T-cell (primary cell): Measurements from ENCODE around the gene CFAP92. TPM values are rescaled to one million over a fixed set of nuclear protein-coding genes. Genes with fewer than 3 reads are reported as not detected.

Source experiments
- ATAC-seq, 4 experiments: fragments of 200-7000 bp in 3 of 4; fragments of 150-1000 bp in 1 of 4; cut with Tn5 transposase; replicated peaks in 1 of 4; 1 replicate in 3 of 4; 2 replicates in 1 of 4; pipeline ENCODE4 v1.10.0; 2021; ENCODE audit warnings: moderate library complexity in 3 of 4, mild to moderate bottlenecking in 2 of 4, moderate number of reproducible peaks in 1 of 4
- CTCF ChIA-PET, 2 donors: fragments of 300-600 bp; sonication (Branson Sonifier 250); formaldehyde crosslinking; loops; one replicate each; lab custom pipeline; 2022; ENCODE audit warnings: antibody characterized with exemption in 2 of 2; lab: Charles Lee
- POLR2A ChIA-PET, 2 donors: fragments of 300-600 bp; sonication (Branson Sonifier 250); formaldehyde crosslinking; loops; one replicate each; lab custom pipeline; 2022; ENCODE audit warnings: antibody characterized with exemption in 2 of 2; lab: Charles Lee
- DNase-seq, 35 experiments: peaks; one replicate each; pipeline versions ENCODE4 v3.0.0 to v3.0.0-alpha.2; 2013 to 2023
- H3K27ac ChIP-seq: one replicate; pipeline ENCODE4 v1.5.1; 2013; ENCODE audit warnings: low read length
- H3K27me3 ChIP-seq, 2 experiments: replicated peaks in 1 of 2; 1 replicate in 1 of 2; 2 replicates in 1 of 2; pipeline versions ENCODE4 v1.6.1 to v1.7.0; 2013; ENCODE audit warnings: low read length in 1 of 2, mixed read lengths in 1 of 2; ENCODE audit not compliant: control insufficient read depth in 2 of 2, insufficient read depth in 2 of 2; ENCODE audit errors: extremely low read depth in 1 of 2
- H3K36me3 ChIP-seq, 2 donors: 1 replicate in 1 of 2; 2 replicates in 1 of 2; pipeline versions ENCODE4 v1.6.1 to v1.7.0; 2013; ENCODE audit warnings: low read length in 1 of 2; ENCODE audit not compliant: control insufficient read depth in 2 of 2, insufficient read depth in 1 of 2; ENCODE audit errors: extremely low read depth in 1 of 2
- H3K4me1 ChIP-seq, 2 experiments: 1 replicate in 1 of 2; 2 replicates in 1 of 2; pipeline versions ENCODE4 v1.6.1 to v1.7.0; 2013; ENCODE audit warnings: low read length in 2 of 2, mixed read lengths in 1 of 2; ENCODE audit not compliant: insufficient read depth in 2 of 2, control insufficient read depth in 1 of 2; ENCODE audit errors: extremely low read depth in 1 of 2
- H3K4me3 ChIP-seq, 2 donors: 1 replicate in 1 of 2; 2 replicates in 1 of 2; pipeline versions ENCODE4 v1.5.1 to v1.7.0; 2013; ENCODE audit warnings: mild to moderate bottlenecking in 2 of 2, low read length in 1 of 2, moderate library complexity in 1 of 2; ENCODE audit not compliant: control insufficient read depth in 1 of 2; ENCODE audit errors: extremely low read depth in 1 of 2
- H3K9me3 ChIP-seq: 2 replicates; pipeline ENCODE4 v1.7.0; 2013
- H3K27ac Mint-ChIP-seq, 2 donors: one replicate each; pipeline ENCODE4 v1.8.0; 2020 to 2021; ENCODE audit warnings: mild to moderate bottlenecking in 2 of 2, mixed read lengths in 2 of 2
- H3K27me3 Mint-ChIP-seq, 2 donors: one replicate each; pipeline ENCODE4 v1.8.0; 2021 to 2022; ENCODE audit warnings: mixed read lengths in 2 of 2
- H3K36me3 Mint-ChIP-seq: one replicate; pipeline ENCODE4 v1.8.0; 2021; ENCODE audit warnings: mixed read lengths
- H3K4me1 Mint-ChIP-seq, 3 donors: one replicate each; pipeline ENCODE4 v1.8.0; 2020 to 2022; ENCODE audit warnings: mixed read lengths in 3 of 3, mild to moderate bottlenecking in 1 of 3
- H3K4me3 Mint-ChIP-seq, 3 donors: one replicate each; pipeline ENCODE4 v1.8.0; 2020 to 2022; ENCODE audit warnings: mild to moderate bottlenecking in 3 of 3, mixed read lengths in 3 of 3, moderate library complexity in 3 of 3
- H3K9me3 Mint-ChIP-seq, 3 donors: one replicate each; pipeline ENCODE4 v1.8.0; 2020 to 2022; ENCODE audit warnings: mixed read lengths in 3 of 3
- WGBS: methylation state at CpG from one replicate; pipeline ENCODE4 v1.1.5; 2013; ENCODE audit warnings: missing lambda C conversion rate; ENCODE audit not compliant: insufficient coverage; 5-methylcytosine and 5-hydroxymethylcytosine counted together
- total RNA-seq, 35 experiments: library from RNA in 6 of 35; stranded (reverse) in 6 of 35; fragments of 120-200 nt in 1 of 35; gene quantifications; one replicate each; pipeline versions ENCODE4 v1.2.1 to v1.2.4 and lab custom pipeline; 2013 to 2026

The CFAP92 gene
- total RNA-seq, 5 donors from 2014 or later (not counting 1 experiment from before 2014, with no cell fraction given) = 0.13 to 0.49 (median 0.26) TPM

DNA sequence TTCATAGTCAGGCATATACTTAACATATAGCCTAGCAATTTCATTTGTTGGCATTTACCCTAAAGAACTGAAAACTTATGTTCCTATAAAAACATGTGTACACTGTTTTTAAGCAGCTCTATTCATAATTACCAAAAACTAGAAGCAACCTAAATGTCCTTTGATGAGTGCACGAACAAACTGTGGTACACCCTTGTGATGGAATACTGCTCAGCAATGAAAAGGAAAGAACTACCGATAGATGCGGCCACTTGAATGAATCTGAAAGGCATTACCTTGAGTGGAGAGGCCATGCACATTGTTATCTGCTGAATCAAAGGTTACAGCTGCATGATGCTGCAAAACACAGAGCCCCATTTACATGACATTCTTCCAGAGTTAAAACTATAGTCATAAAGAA lies 44.7 kb downstream of the CFAP92 start:
- Mint-ChIP-seq H3K9me3 (no peaks in the 10 kb centered on the region), H3K27me3 (peaks cover 0 to 9% of the 10 kb centered on the region in 2 donors), H3K36me3 (no peaks in the 10 kb centered on the region), H3K27ac (no peak overlapping the region), H3K4me3 (no peak overlapping the region), H3K4me1 (no peaks in the 10 kb centered on the region)
- H3K4me1 ChIP-seq = no peaks in the 10 kb centered on the region
- no peak overlapping the region for H3K27ac ChIP-seq
- CTCF ChIA-PET = interaction anchor here in 1 of 2 donors (1.3 kb wide), 1 partner anchor 17 kb away, joined by 3 read pairs; no protein-coding TSS in a partner anchor
- POLR2A ChIA-PET = no interaction called here
- H3K27me3 ChIP-seq = peaks cover 0 to 13% of the 10 kb centered on the region in 2 experiments
- ATAC-seq (no peak), DNase-seq (no peak)
- 100% methylated on average over 1 of the region's 3 CpGs for WGBS
- no peaks in the 10 kb centered on the region for H3K36me3 ChIP-seq
- no peaks in the 10 kb centered on the region for H3K9me3 ChIP-seq
- no peak overlapping the region for H3K4me3 ChIP-seq

DNA sequence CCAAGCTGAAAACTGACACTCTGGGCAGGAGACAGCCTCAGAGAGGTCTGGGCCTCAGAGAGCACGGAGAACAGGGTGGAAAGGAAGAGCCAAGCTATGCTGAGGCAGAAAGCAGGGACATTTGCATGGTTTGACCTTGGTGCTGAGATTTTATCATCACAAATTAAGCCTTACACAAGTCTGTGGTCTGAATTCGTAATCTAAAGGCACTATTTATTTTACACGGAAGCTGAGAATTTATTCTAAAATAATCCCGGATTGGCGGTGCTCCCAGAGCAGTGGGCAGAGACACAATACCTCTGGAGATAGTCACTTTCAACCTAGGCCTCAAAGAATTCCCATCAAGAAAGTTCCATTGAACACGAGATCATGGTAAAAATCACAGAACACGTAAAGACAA lies 47.5 kb downstream of the CFAP92 start:
- H3K27ac Mint-ChIP-seq = no peak overlapping the region
- no peak for DNase-seq
- H3K27me3 Mint-ChIP-seq = peaks cover 5 to 9% of the 10 kb centered on the region in 2 donors
- ChIA-PET POLR2A (interaction anchor here in 1 of 2 donors (0.7 kb wide), 1 partner anchor 46 kb away, joined by 4 read pairs; no protein-coding TSS in a partner anchor), CTCF (interaction anchor here in 1 of 2 donors (0.5 kb wide), 1 partner anchor 199 kb away, joined by 3 read pairs; no protein-coding TSS in a partner anchor)
- H3K36me3 Mint-ChIP-seq = no peaks in the 10 kb centered on the region
- H3K27me3 ChIP-seq = peaks cover 0 to 23% of the 10 kb centered on the region in 2 experiments
- no peak overlapping the region for H3K27ac ChIP-seq
- no peaks in the 10 kb centered on the region for H3K9me3 ChIP-seq
- H3K4me1 ChIP-seq = no peaks in the 10 kb centered on the region
- no peaks in the 10 kb centered on the region for H3K4me1 Mint-ChIP-seq
- ATAC-seq = no peak
- no peaks in the 10 kb centered on the region for H3K36me3 ChIP-seq
- no peak overlapping the region for H3K4me3 ChIP-seq
- no peaks in the 10 kb centered on the region for H3K9me3 Mint-ChIP-seq
- no peak overlapping the region for H3K4me3 Mint-ChIP-seq
- WGBS = 91% methylated on average over 5 of the region's 7 CpGs

DNA sequence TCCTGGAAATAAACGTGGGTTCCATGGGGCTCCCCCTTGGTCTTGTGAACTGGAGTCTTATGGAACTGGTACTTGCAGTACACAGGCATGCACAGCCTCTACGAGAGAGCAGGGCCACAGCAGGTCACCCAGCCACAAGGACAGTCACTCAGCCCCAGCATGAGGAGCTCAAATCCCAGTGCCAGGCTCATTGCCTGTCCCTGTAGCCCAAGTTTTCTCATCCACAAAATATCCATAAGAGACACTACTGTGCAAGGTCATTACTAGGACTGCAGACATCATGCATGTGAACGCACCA lies 48.0 kb downstream of the CFAP92 start:
- Histone ChIP-seq H3K27me3 (peaks cover 0 to 23% of the 10 kb centered on the region in 2 experiments), H3K9me3 (no peaks in the 10 kb centered on the region), H3K4me3 (no peak overlapping the region), H3K27ac (no peak overlapping the region), H3K4me1 (no peaks in the 10 kb centered on the region), H3K36me3 (no peaks in the 10 kb centered on the region)
- no peaks in the 10 kb centered on the region for H3K9me3 Mint-ChIP-seq
- no peak overlapping the region for H3K4me3 Mint-ChIP-seq
- ChIA-PET POLR2A (no interaction called here), CTCF (interaction anchor here in 1 of 2 donors (0.5 kb wide), 1 partner anchor 199 kb away, joined by 3 read pairs; no protein-coding TSS in a partner anchor)
- 74% methylated on average over 3 of the region's 3 CpGs for WGBS
- no peaks in the 10 kb centered on the region for H3K4me1 Mint-ChIP-seq
- H3K36me3 Mint-ChIP-seq = no peaks in the 10 kb centered on the region
- H3K27ac Mint-ChIP-seq = no peak overlapping the region
- peaks cover 5 to 9% of the 10 kb centered on the region in 2 donors for H3K27me3 Mint-ChIP-seq
- ATAC-seq (no peak), DNase-seq (no peak)

DNA sequence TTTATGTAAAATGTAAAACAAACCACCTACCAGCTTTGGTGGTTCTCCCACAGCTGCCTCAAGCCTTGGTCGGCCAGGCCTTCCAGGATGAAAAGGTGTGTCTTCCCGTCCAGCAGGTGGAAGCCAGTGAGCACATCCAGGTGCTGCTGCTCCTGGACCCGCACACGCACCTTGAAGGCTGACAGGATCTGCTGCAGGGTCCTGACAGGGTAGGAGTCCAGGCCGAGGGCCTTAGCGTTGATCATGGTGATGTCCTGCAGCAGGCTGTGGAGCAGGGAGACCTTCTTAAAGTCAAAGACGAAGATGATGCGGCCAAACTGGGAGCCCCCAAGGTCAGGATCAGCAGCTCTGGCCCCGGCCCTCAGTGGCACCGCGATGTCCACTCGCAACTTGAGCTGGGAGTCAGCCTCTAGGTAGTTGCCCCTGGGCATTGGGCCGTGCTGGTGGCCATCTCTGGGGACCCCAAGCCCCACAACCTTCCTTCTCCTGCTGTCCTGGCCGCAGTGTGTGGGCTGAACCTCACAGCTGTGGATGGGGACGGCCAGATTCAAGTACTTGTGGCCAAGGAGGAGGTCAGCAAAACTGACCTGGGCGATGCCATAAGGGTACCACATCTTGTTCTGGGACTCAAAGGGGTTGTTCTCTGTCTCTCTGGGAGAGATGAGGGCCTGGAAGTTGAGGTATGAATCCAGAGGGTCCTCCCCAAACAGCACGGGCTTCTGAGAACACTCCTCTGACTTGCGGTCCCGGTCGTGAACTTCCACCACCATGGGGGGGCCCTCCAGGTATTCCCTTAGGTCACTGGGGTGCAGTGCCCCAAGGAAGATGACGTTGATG lies 48.6 kb downstream of the CFAP92 start:
- 88% methylated on average over 16 of the region's 21 CpGs for WGBS
- H3K36me3 Mint-ChIP-seq = no peaks in the 10 kb centered on the region
- H3K4me1 ChIP-seq = no peaks in the 10 kb centered on the region
- H3K36me3 ChIP-seq = no peaks in the 10 kb centered on the region
- no peak overlapping the region for H3K27ac Mint-ChIP-seq
- no peak overlapping the region for H3K4me3 Mint-ChIP-seq
- no peak overlapping the region for H3K27ac ChIP-seq
- peaks cover 0 to 23% of the 10 kb centered on the region in 2 experiments for H3K27me3 ChIP-seq
- no peaks in the 10 kb centered on the region for H3K4me1 Mint-ChIP-seq
- H3K9me3 Mint-ChIP-seq = no peaks in the 10 kb centered on the region
- no peak overlapping the region for H3K4me3 ChIP-seq
- CTCF ChIA-PET = no interaction called here
- POLR2A ChIA-PET = no interaction called here
- DNase-seq (no peak), ATAC-seq (no peak)
- no peaks in the 10 kb centered on the region for H3K9me3 ChIP-seq
- H3K27me3 Mint-ChIP-seq = peaks cover 5 to 9% of the 10 kb centered on the region in 2 donors

DNA sequence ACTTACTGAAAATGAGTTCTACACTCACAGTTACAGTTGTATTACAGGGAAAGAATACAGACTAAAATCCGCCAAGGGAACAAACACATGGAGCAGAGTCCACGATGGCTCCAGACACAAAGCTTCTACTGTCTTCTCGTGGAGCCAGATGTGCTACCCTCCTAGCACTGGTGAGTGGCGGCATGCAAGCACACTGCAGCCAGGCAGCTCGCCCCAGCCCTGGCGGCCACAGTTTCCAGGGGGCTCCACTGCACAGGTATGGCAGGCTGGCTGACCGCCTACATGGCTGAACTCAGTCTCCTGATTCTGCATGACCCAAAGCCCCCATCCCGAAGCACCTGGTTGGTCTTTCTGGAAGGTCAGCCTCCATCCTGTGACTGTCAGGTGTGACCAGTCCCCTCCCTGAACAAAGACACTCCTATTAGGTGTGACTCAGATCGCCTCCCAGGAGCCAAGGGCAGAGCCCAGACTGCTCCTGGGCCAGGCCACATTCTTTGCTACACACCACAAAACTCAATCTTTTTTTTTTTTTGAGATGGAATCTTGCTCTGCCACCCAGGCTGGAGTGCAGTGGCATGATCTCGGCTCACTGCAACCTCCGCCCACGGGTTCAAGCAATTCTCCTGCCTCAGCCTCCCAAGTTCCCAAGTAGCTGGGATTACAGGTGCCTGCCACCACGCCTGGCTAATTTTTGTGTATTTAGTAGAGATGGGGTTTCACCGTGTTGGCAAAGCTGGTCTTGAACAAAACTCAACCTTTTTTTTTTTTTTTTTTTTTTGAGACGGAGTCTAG lies 51.5 kb downstream of the CFAP92 start:
- no peaks in the 10 kb centered on the region for H3K4me1 ChIP-seq
- ATAC-seq (no peak), DNase-seq (no peak)
- no peaks in the 10 kb centered on the region for H3K9me3 ChIP-seq
- Mint-ChIP-seq H3K9me3 (no peaks in the 10 kb centered on the region), H3K27me3 (peaks cover 5 to 13% of the 10 kb centered on the region in 2 donors), H3K4me1 (no peaks in the 10 kb centered on the region), H3K36me3 (no peaks in the 10 kb centered on the region), H3K4me3 (no peak overlapping the region), H3K27ac (no peak overlapping the region)
- no peak overlapping the region for H3K27ac ChIP-seq
- H3K36me3 ChIP-seq = no peaks in the 10 kb centered on the region
- POLR2A ChIA-PET = no interaction called here
- CTCF ChIA-PET = interaction anchor here in 1 of 2 donors (0.6 kb wide), 1 partner anchor 1029 kb away, joined by 3 read pairs; no protein-coding TSS in a partner anchor
- 72% methylated on average over 8 of the region's 15 CpGs for WGBS
- peaks cover 0 to 25% of the 10 kb centered on the region in 2 experiments for H3K27me3 ChIP-seq
- no peak overlapping the region for H3K4me3 ChIP-seq

DNA sequence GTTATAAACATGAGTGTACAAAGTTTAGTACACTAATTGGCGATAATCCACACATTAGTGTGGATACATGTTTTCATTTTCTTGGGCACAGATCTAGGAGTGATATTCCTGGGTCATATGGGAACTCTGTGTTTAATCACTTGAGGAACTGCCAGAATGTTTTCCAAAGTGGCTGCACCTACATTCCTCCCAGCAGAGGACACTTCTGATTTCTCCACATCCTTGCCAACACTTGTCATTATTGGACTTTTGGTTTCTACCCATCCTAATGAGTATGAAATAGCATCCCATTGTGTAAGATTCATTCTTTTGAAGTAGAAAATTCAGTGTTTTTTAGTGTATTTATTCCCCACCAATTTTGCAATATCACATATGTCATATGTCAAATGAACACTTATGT lies 53.6 kb downstream of the CFAP92 start:
- Histone ChIP-seq H3K4me1 (no peaks in the 10 kb centered on the region), H3K27ac (no peak overlapping the region), H3K27me3 (peaks cover 0 to 24% of the 10 kb centered on the region in 2 experiments), H3K9me3 (no peaks in the 10 kb centered on the region), H3K36me3 (no peaks in the 10 kb centered on the region), H3K4me3 (no peak overlapping the region)
- H3K27ac Mint-ChIP-seq = no peak overlapping the region
- H3K9me3 Mint-ChIP-seq = no peaks in the 10 kb centered on the region
- DNase-seq = no peak
- ChIA-PET POLR2A (no interaction called here), CTCF (no interaction called here)
- H3K4me3 Mint-ChIP-seq = no peak overlapping the region
- peaks cover 7 to 13% of the 10 kb centered on the region in 2 donors for H3K27me3 Mint-ChIP-seq
- WGBS = no CpG with 5 or more reads among the region's 1 CpG
- no peak for ATAC-seq
- H3K36me3 Mint-ChIP-seq = no peaks in the 10 kb centered on the region
- no peaks in the 10 kb centered on the region for H3K4me1 Mint-ChIP-seq
